HS-27A (cell line): Measurements from ENCODE around the gene FKBP8.

ENCODE experiments used
- DNase-seq: peaks from one replicate; pipeline ENCODE4 v3.0.0-alpha.2; 2012; ENCODE audit warnings: low read depth, missing footprints

Gene FKBP8

GRCh38 chr19:18521692-18522123 lies 21.7 kb downstream of the FKBP8 start, which contains the start of gene ELL:
Gene ELL, minus strand, starts transcription at chr19:18522070. Its CDS starts 15 bp downstream, at chr19:18522055.
- no peak for DNase-seq

DNA sequence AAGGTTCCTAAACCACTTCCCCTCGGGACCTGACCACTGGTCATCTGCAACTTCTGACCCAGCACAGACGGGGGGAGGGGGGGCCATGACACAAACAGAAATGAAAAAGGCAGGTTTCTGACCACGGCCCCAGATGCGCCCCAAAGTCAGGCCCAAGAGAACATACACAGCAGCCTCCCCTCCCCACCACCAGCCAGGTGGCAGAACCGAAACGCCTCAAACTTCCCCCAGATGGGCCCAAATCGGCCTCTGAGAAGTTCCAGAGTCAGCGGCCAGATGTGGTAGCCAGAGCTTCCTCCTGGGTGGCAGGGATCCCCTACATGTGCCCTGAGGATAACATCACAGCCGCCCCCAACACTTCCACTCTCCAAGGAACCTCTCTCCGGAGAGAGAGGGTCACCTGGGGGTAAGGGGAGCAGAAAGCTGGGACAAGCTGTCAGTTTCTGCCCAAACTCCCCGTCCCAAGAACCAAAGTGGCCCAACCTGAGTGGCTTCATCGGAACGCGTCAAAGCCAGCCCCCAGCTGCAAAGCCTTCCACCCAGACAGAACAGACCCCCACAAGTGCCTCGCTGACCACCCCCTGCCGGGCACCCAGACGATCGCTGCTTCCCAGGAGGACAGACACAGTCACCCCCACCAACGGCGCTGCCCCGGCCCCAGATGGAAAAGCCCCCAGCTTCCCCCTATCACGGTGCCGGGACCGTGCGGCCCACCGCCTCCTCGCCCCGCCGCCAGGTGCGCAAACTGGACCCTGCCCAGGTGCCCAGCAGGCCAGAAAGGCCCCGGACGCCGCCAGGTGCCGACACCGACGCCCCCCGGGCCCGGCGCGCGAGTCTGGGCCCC lies 22.3 kb downstream of the FKBP8 start:
- peak; percentile 24 for DNase-seq

DNA sequence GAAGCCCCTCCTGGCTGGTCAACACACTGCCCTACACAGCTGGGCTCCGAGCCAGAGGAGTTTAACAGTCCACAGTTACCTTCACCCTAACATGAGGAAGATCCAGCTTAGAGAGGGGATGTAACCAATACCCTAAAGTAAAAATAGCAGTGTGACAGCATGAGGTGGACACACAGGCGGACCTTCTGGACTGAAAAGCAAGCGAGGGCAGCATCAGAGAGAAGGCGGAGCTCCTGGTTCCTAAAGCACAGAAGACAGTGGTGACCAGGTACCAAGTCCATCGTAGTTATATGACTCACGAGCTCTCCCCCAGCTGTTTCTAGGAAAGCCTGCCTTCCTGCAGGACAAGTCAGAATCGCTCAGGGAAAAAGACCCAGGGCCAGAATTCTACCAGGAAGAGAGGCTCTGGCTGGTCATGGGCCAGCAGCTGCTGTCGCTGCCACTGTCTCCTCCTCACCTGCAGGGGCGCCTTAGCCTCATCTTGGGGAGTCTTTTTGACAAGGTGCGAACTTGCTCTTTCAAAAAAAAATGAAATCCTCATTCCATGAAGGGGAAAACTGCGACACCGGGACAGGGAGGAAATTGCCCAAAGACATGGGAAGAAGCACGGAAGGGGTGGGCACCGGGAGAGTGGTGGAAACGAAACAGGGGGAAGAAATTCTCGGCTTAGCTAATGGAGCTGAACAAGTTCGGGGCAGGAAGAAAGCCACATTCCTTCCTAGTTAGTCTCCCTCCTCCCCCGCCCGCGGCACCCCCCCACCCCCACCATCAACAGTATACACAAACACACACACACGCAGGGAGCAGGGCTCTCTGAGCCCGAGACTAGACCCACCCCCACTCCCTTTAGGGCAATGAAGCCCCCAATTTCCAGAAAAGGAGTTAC lies 23.2 kb downstream of the FKBP8 start:
- peak; percentile 64 for DNase-seq

DNA sequence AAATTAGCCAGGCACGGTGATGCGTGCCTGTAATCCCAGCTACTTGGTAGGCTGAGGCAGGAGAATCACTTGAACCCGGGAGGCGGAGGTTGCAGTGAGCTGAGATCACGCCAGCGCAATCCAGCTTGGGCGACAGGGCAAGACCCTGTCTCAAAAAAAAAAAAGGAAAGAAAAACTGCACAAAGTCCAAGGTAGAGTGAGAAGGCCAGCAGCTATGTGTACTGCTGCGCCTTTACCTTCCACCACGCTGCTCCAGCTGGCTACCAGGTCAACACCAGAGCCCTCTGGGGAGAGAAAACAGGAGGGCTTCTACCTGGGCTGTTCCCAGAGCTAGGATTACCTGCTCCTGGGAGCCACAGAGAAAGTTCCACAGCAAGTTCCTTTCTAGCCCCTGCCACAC lies 24.7 kb downstream of the FKBP8 start:
- DNase-seq, result no peak

DNA sequence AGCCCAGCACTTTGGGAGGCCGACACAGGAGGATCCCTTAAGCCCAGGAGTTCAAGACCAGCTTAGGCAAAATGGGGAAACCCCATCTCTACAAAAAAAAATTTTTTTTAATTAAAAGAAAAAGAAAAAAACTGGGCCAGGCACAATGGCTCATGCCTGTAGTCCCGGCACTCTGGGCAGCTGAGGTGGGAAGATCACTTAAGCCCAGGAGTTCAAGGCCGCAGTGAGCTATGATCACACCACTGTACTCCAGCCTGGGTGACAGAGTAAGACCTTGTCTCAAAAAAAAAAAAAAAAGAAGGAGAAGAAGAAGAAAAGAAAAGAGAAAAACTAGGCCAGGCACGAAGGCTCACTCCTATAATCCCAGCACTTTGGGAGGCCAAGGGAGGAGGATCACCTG lies 25.8 kb downstream of the FKBP8 start:
- DNase-seq, result no peak

GRCh38 chr19:18515959-18516358 lies 27.4 kb downstream of the FKBP8 start:
- no peak for DNase-seq

DNA sequence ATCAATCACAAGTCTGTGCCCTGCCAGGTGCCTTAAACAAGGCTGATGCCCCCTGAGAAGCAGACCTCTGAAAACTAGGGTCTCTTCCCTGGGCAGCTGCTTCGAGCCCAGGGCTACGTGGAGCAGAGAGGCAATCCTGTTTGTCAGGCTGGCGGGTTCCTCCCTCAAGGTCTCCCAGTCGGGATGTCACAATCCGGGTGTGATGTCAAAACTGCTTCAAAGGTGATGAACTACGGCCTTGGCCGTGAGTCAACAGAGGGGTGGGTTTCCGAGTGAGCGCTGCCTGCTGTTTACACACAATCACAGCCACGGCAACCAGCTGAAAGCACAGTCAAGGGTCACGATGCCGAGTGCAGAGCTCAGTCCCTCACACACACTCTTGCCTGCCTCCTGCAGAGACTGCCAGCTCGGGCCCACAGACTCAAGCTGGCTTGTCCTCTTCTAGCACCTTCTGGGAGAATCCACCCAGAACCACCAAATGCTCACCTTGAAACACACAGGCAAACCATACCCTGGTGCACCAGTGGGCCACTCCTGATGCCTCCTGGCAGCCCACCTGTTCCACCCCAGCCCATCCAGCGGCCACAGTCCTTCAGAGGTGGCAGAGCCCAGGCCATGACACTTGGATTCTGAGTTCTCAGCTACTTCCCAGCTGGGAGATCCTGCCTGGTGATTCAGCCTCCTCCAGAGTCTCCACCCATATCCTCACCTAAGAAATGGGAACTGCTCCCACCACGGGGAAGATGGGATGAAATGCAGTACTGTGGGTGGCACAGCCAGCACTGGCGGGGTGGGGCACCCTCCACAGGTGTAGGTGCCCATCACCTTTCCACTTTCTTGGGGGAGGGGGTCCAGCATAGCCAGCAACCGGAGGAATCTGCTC lies 28.3 kb downstream of the FKBP8 start:
- DNase-seq, result no peak

- DNase-seq, result no peak
Measured at GRCh38 chr19:18513868-18514267, 29.5 kb downstream of the FKBP8 start.

GRCh38 chr19:18510216-18510615 lies 33.2 kb downstream of the FKBP8 start:
- no peak for DNase-seq

- DNase-seq, result no peak
Measured at GRCh38 chr19:18508585-18508984, 34.8 kb downstream of the FKBP8 start.

- no peak for DNase-seq
Measured at GRCh38 chr19:18507727-18508440, 35.5 kb downstream of the FKBP8 start.

DNA sequence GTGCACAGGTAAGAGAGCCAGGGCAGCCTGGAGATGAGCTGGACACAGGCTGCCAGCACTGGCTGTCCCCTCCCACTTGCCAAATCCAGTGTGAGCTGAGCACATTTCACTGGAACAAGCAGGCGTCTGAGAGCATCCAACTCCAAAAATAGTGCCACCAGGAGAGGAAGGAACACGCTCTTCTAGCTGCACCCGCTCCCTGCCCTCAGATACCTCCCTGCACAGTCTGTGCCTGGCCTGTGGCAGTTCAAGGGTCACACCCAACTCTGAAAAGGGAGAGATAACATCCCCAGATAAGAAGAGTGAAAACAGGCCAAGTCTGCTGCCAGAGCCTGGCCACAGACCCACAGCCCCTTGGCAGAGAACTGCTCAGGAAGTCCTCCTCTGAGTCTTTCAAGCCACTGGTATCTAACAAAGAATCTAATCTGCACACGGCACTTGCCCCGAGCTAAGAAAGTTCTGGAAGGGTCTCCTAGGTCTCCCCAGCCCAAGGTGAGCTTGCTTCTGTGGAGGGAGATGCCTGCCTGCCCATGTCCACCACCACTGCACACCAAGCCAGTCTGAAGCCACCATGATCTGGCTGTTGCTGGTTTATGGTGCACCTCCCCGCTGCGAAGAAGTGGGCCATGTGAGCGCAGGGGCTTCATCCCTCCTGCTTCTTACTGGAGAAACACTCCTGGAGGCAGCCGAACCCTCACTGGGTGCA lies 36.2 kb downstream of the FKBP8 start:
- no peak for DNase-seq

DNA sequence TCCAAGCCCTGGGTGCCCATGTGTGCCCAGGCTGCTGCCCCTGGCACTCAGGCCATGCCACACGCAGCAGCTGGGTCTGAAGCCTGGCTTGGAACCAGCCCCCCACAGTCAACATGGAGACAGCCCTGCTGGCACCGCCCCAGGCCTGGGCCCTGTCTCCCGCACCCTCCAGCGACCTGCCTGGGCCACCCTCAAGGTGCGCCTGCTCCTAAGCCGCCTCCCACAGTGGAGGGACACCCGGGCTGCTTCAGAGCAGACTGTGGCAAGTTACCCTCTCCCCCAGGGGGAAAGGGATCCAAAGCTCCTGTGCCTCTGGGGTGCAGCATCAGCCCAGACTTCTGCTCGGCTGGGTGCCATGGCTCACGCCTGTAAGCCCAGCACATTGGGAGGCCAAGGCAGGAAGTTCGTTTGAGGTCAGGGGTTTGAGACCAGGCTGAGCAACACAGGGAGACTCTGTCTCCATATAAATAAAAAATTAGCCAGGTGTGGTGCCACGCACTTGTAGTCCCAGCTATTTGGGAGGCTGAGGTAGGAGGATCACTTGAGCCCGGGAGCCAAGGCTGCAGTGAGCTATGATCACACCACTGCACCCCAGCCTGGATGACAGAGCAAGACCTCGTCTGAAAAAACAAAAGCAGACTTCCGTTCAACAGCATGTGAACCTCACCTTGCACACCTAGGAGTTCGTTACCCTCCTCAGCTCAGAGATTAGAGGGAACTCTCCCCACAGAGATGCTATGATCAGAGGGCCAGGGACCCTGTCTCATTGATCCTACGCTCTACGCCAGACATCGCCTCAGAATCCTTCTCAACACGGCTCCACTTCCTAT lies 37.1 kb downstream of the FKBP8 start:
- no peak for DNase-seq

GRCh38 chr19:18504886-18505610 lies 38.3 kb downstream of the FKBP8 start:
- DNase-seq, result no peak

- no peak for DNase-seq
Measured at GRCh38 chr19:18503971-18504885, 39.1 kb downstream of the FKBP8 start.

DNA sequence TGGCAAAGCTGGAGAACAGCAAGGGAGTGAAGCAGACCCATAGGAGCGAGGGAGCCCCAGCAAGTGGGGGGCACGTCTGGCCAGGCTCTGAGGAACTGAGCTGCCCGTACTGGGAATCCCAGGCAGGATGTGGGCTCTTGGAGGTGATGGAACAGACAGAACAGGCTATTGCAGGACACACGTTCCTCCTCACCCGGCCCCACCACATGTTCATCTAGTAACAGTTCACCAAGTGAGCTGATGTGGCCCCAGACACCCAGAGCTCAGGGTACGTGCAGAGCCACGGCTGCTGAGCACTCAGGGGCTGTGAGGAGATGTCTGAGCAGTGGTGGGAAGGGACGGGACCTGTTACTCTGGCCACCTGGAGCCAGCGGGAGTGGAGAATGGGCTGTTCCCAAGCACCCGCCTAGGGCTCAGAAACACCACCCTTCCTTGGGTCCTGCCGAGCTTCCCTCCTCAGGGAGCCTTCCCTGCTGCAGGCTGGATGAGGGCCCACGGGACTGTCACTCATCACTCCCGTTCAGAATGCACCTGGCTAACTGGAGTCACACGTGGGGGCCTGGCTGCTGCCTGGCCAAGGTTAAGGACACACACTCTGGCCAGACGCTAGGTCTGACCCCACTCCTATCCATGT lies 39.9 kb downstream of the FKBP8 start:
- DNase-seq, result no peak

DNA sequence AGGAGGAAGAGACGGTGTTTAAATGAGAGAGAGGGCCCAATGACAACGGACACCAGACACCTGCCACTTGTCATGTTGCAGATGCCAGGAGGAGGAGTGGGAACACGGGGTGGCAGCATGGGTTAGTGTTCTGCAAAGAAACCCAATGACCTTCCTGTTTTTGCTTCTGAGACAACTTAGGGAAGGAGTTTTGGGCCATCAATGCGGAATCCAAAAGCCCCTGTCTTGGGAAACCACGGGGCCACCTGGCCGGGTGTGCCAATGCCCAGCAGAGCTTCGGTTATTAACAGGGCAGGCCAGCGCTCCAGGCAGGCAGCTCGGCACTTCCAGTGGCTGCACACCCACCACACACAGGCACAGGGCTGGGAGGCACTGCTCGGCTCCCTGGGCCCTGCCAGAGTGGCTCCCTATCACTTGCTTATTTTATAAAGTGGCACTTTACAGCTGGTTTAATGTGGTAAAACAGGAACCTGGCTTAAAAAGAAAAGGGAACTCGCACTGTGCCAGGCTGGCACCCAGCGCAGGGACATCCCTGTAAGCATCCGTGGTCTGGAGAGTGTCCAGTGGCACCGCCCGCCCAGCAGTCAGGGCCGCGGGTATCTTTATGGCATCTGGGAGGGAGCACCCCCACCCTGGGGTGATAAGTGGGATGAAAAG lies 40.6 kb downstream of the FKBP8 start:
- no peak for DNase-seq
